Stimulated activated CD8-positive, alpha-beta memory T cell treated with anti-CD3 and anti-CD28 coated beads, Interleukin-4, amount 100 ng/mL, for 24 hours (primary cell): ENCODE measurements around the gene CD44.

Source experiments
- DNase-seq: peaks from one replicate; pipeline ENCODE4 v3.0.0-alpha.2; 2020; ENCODE audit warnings: low read depth

CD44 gene

GRCh38 chr11:35178067-35178805, 39.3 kb downstream of the CD44 start:
- no peak for DNase-seq

GRCh38 chr11:35178873-35179272, 39.9 kb downstream of the CD44 start:
- no peak for DNase-seq

- no peak for DNase-seq
Observed at GRCh38 chr11:35179466-35180135, 40.6 kb downstream of the CD44 start.

- DNase-seq = no peak
Observed at GRCh38 chr11:35180317-35181233, 41.6 kb downstream of the CD44 start.

- no peak for DNase-seq
Observed at GRCh38 chr11:35182317-35182939, 43.5 kb downstream of the CD44 start.

- no peak for DNase-seq
Observed at GRCh38 chr11:35183326-35183925, 44.5 kb downstream of the CD44 start.

GRCh38 chr11:35185696-35186095, 46.7 kb downstream of the CD44 start:
- DNase-seq = no peak

- no peak for DNase-seq
Observed at GRCh38 chr11:35187996-35188395, 49.0 kb downstream of the CD44 start.

GRCh38 chr11:35190804-35191348, 51.9 kb downstream of the CD44 start:
- DNase-seq = no peak

- no peak for DNase-seq
Observed at GRCh38 chr11:35192347-35192746, 53.4 kb downstream of the CD44 start.

GRCh38 chr11:35193767-35194166, 54.8 kb downstream of the CD44 start:
- no peak for DNase-seq

GRCh38 chr11:35197292-35197691, 58.3 kb downstream of the CD44 start:
- DNase-seq = no peak

GRCh38 chr11:35200811-35201341, 61.9 kb downstream of the CD44 start:
- DNase-seq = no peak

GRCh38 chr11:35204614-35205013, 65.6 kb downstream of the CD44 start:
- no peak for DNase-seq

GRCh38 chr11:35206616-35207015, 67.6 kb downstream of the CD44 start:
- DNase-seq = no peak

GRCh38 chr11:35207471-35208403, 68.8 kb downstream of the CD44 start:
- no peak for DNase-seq

- DNase-seq = no peak
Observed at GRCh38 chr11:35208795-35209194, 69.8 kb downstream of the CD44 start.

GRCh38 chr11:35210876-35211546, 72.0 kb downstream of the CD44 start:
- no peak for DNase-seq

GRCh38 chr11:35211952-35212351, 73.0 kb downstream of the CD44 start:
- no peak for DNase-seq
